ENCODE measurements around the gene CPN1.

- no peak for TF ChIP-seq CTCF (IDR thresholded peaks at IDR 0.05)
- TF ChIP-seq POLR2A (IDR thresholded peaks at IDR 0.05): no peak
Measured at GRCh38 chr10:100075426-100076220, 6.0 kb downstream of the CPN1 start.

Data from thyroid gland (tissue), 4 donors.